HG02678 (cell line): ENCODE results near the gene SLC27A5.
"Not testable (repeated sequence)": the region's sequence is repeated elsewhere in the genome, so short reads cannot be mapped to it uniquely, and the experiment has no call there.

Experiments used
- ATAC-seq: cut with Tn5 transposase; IDR thresholded peaks from one replicate; pipeline ENCODE4 v1.9.1; 2021; ENCODE audit warnings: mild to moderate bottlenecking, moderate library complexity; ENCODE audit not compliant: unreplicated experiment

The SLC27A5 gene

GRCh38 chr19:58551123-58551497 is 39.3 kb upstream of the SLC27A5 start:
- ATAC-seq, result no peak

- ATAC-seq, result no peak
These were observed 38.8 kb upstream of the SLC27A5 start for GRCh38 chr19:58550362-58551122.

- no peak for ATAC-seq
These were observed 38.0 kb upstream of the SLC27A5 start for GRCh38 chr19:58549664-58550361.

GRCh38 chr19:58548859-58549663 is 37.3 kb upstream of the SLC27A5 start:
- no peak for ATAC-seq

- no peak for ATAC-seq
These were observed 35.8 kb upstream of the SLC27A5 start for GRCh38 chr19:58547323-58548312.

- ATAC-seq, result no peak
These were observed 34.3 kb upstream of the SLC27A5 start for GRCh38 chr19:58546019-58546530.

- no peak for ATAC-seq
These were observed 33.7 kb upstream of the SLC27A5 start for GRCh38 chr19:58545286-58546018.

GRCh38 chr19:58544591-58545285 is 32.9 kb upstream of the SLC27A5 start:
- ATAC-seq, result peak; percentile 53

GRCh38 chr19:58543826-58544590 is 32.2 kb upstream of the SLC27A5 start, which contains the start of gene TRIM28:
Gene TRIM28, plus strand, starts transcription at chr19:58544064. Its CDS starts 694 bp downstream, at chr19:58544758.
- peak; percentile 76 for ATAC-seq

GRCh38 chr19:58542641-58543372 is 31.0 kb upstream of the SLC27A5 start:
- not testable (repeated sequence) for ATAC-seq

GRCh38 chr19:58539169-58539559 is 27.4 kb upstream of the SLC27A5 start:
- not testable (repeated sequence) for ATAC-seq

- ATAC-seq, result no peak
These were observed 26.7 kb upstream of the SLC27A5 start for GRCh38 chr19:58538257-58539168.

GRCh38 chr19:58536852-58537798 is 25.3 kb upstream of the SLC27A5 start:
- no peak for ATAC-seq

- ATAC-seq, result no peak
These were observed 24.1 kb upstream of the SLC27A5 start for GRCh38 chr19:58535857-58536256.
